Measurements from ENCODE around the gene CIB1. TPM values are rescaled to one million over a fixed set of nuclear protein-coding genes. Genes with fewer than 3 reads are reported as not detected.

Gene CIB1
- total RNA-seq, 1 donor from 2014 or later, result 33.8 TPM

- H3K4me3 Mint-ChIP-seq (ENCODE audit: unreplicated experiment), result peak overlapping the region; percentile 4
Measured at GRCh38 chr15:90231028-90232017, 2.4 kb downstream of the CIB1 start.

GRCh38 chr15:90230610-90231009 is 3.1 kb downstream of the CIB1 start:
- Mint-ChIP-seq H3K27me3 (ENCODE audit: unreplicated experiment) (no peaks in the 10 kb centered on the region), H3K27ac (ENCODE audit: unreplicated experiment) (no peak overlapping the region), H3K4me1 (ENCODE audit: unreplicated experiment) (peaks cover 17% of the 10 kb centered on the region), H3K9me3 (ENCODE audit: unreplicated experiment) (no peaks in the 10 kb centered on the region), H3K4me3 (ENCODE audit: unreplicated experiment) (no peak overlapping the region), H3K36me3 (ENCODE audit: unreplicated experiment) (peaks cover 23% of the 10 kb centered on the region)
- no peak for TF ChIP-seq CTCF (IDR thresholded peaks at IDR 0.05)
- no peak for DNase-seq (ENCODE audit: extremely low spot score, unreplicated experiment)

More at GRCh38 chr15:90231028-90232017, 2.4 kb downstream of the CIB1 start:
- Mint-ChIP-seq H3K27ac (ENCODE audit: unreplicated experiment) (no peak overlapping the region), H3K9me3 (ENCODE audit: unreplicated experiment) (no peaks in the 10 kb centered on the region), H3K36me3 (ENCODE audit: unreplicated experiment) (peaks cover 20% of the 10 kb centered on the region), H3K27me3 (ENCODE audit: unreplicated experiment) (no peaks in the 10 kb centered on the region), H3K4me1 (ENCODE audit: unreplicated experiment) (peaks cover 17% of the 10 kb centered on the region)
- no peak for DNase-seq (ENCODE audit: extremely low spot score, unreplicated experiment)
- TF ChIP-seq CTCF (IDR thresholded peaks at IDR 0.05), result no peak

GRCh38 chr15:90230071-90230494 is 3.7 kb downstream of the CIB1 start:
- Mint-ChIP-seq H3K36me3 (ENCODE audit: unreplicated experiment) (peaks cover 23% of the 10 kb centered on the region), H3K27ac (ENCODE audit: unreplicated experiment) (peak overlapping the region; percentile 27), H3K27me3 (ENCODE audit: unreplicated experiment) (no peaks in the 10 kb centered on the region), H3K9me3 (ENCODE audit: unreplicated experiment) (no peaks in the 10 kb centered on the region), H3K4me3 (ENCODE audit: unreplicated experiment) (no peak overlapping the region), H3K4me1 (ENCODE audit: unreplicated experiment) (peaks cover 16% of the 10 kb centered on the region)
- no peak for TF ChIP-seq CTCF (IDR thresholded peaks at IDR 0.05)
- DNase-seq (ENCODE audit: extremely low spot score, unreplicated experiment), result no peak

- no peak for TF ChIP-seq CTCF (IDR thresholded peaks at IDR 0.05)
- H3K27ac Mint-ChIP-seq (ENCODE audit: unreplicated experiment), result no peak overlapping the region
- no peak overlapping the region for H3K4me3 Mint-ChIP-seq (ENCODE audit: unreplicated experiment)
- H3K4me1 Mint-ChIP-seq (ENCODE audit: unreplicated experiment), result peaks cover 7% of the 10 kb centered on the region
- no peaks in the 10 kb centered on the region for H3K9me3 Mint-ChIP-seq (ENCODE audit: unreplicated experiment)
- no peak for DNase-seq (ENCODE audit: extremely low spot score, unreplicated experiment)
- no peaks in the 10 kb centered on the region for H3K27me3 Mint-ChIP-seq (ENCODE audit: unreplicated experiment)
- H3K36me3 Mint-ChIP-seq (ENCODE audit: unreplicated experiment), result peaks cover 23% of the 10 kb centered on the region
Measured at GRCh38 chr15:90228960-90229359, 4.8 kb downstream of the CIB1 start.

Data from osteocyte (in vitro differentiated cells).